NCI-H2227 (cell line): ENCODE data around the gene LYL1.

Experiments
- DNase-seq: peaks from one replicate; lab custom pipeline; 2025; ENCODE audit not compliant: unreplicated experiment; lab: John Stamatoyannopoulos, UW

The LYL1 gene

GRCh38 chr19:13094771-13095392 is 7.8 kb downstream of the LYL1 start:
- DNase-seq, result peak; percentile 21

GRCh38 chr19:13094106-13094504 is 8.6 kb downstream of the LYL1 start:
- no peak for DNase-seq

- DNase-seq, result peak; percentile 81
Observed at GRCh38 chr19:13093407-13094105, 9.1 kb downstream of the LYL1 start.

- no peak for DNase-seq
Observed at GRCh38 chr19:13092606-13093235, 9.9 kb downstream of the LYL1 start.

- no peak for DNase-seq
Observed at GRCh38 chr19:13092158-13092543, 10.5 kb downstream of the LYL1 start.

- no peak for DNase-seq
Observed at GRCh38 chr19:13091400-13092157, 11.1 kb downstream of the LYL1 start.

- no peak for DNase-seq
Observed at GRCh38 chr19:13090511-13091231, 12.0 kb downstream of the LYL1 start.

- DNase-seq, result no peak
Observed at GRCh38 chr19:13089857-13090507, 12.7 kb downstream of the LYL1 start.

GRCh38 chr19:13089139-13089856 is 13.4 kb downstream of the LYL1 start:
- DNase-seq, result no peak

- no peak for DNase-seq
Observed at GRCh38 chr19:13087795-13088537, 14.7 kb downstream of the LYL1 start.

GRCh38 chr19:13087295-13087694 is 15.4 kb downstream of the LYL1 start:
- no peak for DNase-seq

- no peak for DNase-seq
Observed at GRCh38 chr19:13086341-13086740, 16.3 kb downstream of the LYL1 start.

- no peak for DNase-seq
Observed at GRCh38 chr19:13085666-13086065, 17.0 kb downstream of the LYL1 start.

GRCh38 chr19:13083627-13084026 is 19.0 kb downstream of the LYL1 start:
- DNase-seq, result peak; percentile 28

- no peak for DNase-seq
Observed at GRCh38 chr19:13083008-13083404, 19.7 kb downstream of the LYL1 start.

GRCh38 chr19:13082192-13083007 is 20.3 kb downstream of the LYL1 start:
- DNase-seq, result peak; percentile 80

- DNase-seq, result no peak
Observed at GRCh38 chr19:13079542-13079986, 23.1 kb downstream of the LYL1 start.

- DNase-seq, result no peak
Observed at GRCh38 chr19:13078897-13079541, 23.6 kb downstream of the LYL1 start.
